Upper lobe of left lung (tissue), 4 donors: ENCODE data around the gene TEDC1.

Source experiments
- CTCF ChIP-seq, 6 experiments: fragments of 450-650 bp in 4 of 6; fragments of 200-600 bp in 2 of 6; sonication (generic) in 2 of 6; IDR thresholded peaks; one replicate each; pipeline ENCODE4 v1.5.1; 2016 to 2019; ENCODE audit warnings: antibody characterized with exemption in 6 of 6
- EP300 ChIP-seq, 4 donors: sonication (generic); formaldehyde crosslinking; IDR thresholded peaks; one replicate each; pipeline ENCODE4 v1.5.1; 2017; ENCODE audit warnings: antibody characterized with exemption in 4 of 4, control low read depth in 2 of 4
- POLR2A ChIP-seq, 4 donors: fragments of 450-650 bp; IDR thresholded peaks; one replicate each; pipeline ENCODE4 v1.5.1; 2016 to 2017; ENCODE audit warnings: antibody characterized with exemption in 4 of 4, mild to moderate bottlenecking in 2 of 4
- POLR2AphosphoS5 ChIP-seq, 2 donors: sonication (generic); formaldehyde crosslinking; IDR thresholded peaks; one replicate each; pipeline ENCODE4 v1.5.1; 2017; ENCODE audit warnings: antibody characterized with exemption in 2 of 2

DNA sequence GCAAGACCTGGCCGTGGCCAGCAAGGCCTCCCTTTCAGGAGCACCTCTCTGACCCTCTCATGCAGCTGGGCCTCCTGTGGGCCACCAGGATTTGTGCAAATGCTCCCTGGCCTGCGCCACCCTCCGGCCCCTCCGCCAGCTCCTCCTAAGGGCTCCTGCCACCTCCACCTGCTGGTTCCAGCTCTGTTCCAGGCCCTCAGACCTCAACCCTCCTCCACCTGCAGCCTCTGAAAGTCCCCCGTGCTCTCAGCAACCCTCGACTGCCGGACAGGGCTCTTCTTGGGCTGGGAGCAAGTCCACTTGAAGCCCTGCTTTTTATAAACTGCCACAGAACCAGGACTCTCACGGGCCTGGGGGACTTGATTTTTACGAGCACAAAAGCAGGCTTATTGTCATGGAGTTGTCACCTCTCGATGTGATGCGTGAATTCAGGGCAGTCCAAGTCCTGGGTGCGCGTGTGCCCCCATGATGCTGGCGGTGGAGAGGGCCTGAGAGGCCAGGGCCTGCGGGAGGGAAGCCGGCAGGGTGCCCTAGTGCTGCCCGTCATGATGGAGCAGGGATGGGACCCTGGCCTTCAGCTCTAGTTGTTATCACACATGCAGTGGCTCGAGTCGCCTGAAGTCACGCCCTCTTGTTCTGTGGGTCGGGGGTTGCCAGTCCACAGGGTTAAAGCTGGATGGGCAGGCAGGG is 9.1 kb downstream of the TEDC1 start:
- TF ChIP-seq CTCF (IDR thresholded peaks at IDR 0.05): no peak
- TF ChIP-seq POLR2A (IDR thresholded peaks at IDR 0.05): no peak
- TF ChIP-seq EP300 (IDR thresholded peaks at IDR 0.05): no peak
- no peak for TF ChIP-seq POLR2AphosphoS5 (IDR thresholded peaks at IDR 0.05)
